T-helper 1 cell treated with Interleukin-12 subunit alpha and Interleukin-12 subunit beta and Interleukin-4 antibody, amounts not matched to agents 30 ng/mL and 1 ng/mL, for 36 hours (primary cell): ENCODE data around the gene CRY2. TPM values are rescaled to one million over a fixed set of nuclear protein-coding genes. Genes with fewer than 3 reads are reported as not detected.

Experiments used
- intact Hi-C: fragments of 100-400 bp; cut with micrococcal nuclease; formaldehyde crosslinking; loops from one replicate; pipeline ENCODE4 v1.15.1; 2024
- total RNA-seq: library from RNA; stranded (reverse); gene quantifications from 2 replicates; pipeline ENCODE4 v1.2.3, GENCODE V29; 2022

Gene CRY2
- total RNA-seq, 1 donor from 2014 or later: 27.9 TPM

DNA sequence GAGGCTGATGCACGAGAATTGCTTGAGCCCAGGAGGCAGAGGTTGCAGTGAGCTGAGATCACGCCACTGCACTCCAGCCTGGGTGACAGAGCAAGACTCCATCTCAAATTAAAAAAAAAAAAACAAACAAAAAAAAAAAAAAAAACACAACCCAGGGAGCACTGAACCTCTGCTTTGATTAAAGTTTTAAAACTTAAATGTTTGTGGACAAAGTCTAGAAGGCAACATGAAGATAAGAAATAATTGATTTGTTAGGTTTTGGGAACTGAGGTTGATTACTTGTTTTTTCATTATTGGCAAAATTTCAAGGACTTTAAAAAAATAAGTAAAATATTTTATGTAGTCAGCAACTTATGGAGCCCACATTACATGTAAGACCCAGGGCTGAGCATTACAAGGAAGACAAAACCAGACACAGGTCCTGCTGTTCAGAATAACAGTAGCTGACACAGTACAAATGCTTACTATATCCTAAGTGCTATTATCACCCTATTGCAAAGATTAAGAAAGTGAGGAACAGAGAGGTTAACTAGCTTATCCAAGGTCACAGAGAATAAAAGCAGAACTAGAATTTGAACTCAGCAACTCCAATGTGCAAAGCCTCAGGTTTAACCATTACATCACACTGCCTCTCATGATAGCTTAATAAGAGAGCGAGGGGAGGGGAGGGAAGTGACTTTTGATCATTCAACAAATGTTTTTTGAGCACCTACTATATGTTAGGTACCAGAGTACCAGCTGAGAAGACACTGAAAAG is 2.3 kb upstream of the CRY2 start:
- intact Hi-C loops: loop anchor here (5.0 to 10.0 kb wide), 4 partner anchors 502 to 1797 kb away; partner anchors contain the start of genes AMBRA1, CD82, DGKZ and MTCH2

DNA sequence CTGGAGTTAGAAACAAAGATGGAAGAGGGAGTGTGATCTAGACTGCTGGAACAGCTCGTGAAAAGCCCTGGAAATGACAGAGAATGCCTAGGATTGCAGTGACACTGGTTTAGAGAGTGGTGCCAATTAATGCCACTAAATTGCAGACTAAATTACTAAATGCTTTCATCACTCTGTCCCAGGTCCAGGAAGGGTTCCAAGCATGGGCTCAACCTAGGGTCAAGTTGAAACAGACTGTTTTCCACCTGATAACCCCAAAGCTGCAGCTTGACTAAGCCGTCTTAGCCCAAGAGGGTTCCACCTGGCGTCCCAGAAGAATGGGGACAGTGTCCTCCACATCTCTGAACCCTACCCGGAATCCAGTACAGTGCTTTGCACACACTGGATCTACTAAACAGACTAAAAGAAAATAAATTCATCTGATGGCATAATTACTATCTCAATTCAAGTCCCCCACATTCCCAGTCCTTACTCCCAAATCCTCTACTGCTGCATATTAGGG is 1.1 kb upstream of the CRY2 start:
- intact Hi-C loops: loop anchor here (2.0 to 10.0 kb wide), 7 partner anchors 275 to 1796 kb away; partner anchors contain the start of genes AMBRA1, CD82, DGKZ and MTCH2

DNA sequence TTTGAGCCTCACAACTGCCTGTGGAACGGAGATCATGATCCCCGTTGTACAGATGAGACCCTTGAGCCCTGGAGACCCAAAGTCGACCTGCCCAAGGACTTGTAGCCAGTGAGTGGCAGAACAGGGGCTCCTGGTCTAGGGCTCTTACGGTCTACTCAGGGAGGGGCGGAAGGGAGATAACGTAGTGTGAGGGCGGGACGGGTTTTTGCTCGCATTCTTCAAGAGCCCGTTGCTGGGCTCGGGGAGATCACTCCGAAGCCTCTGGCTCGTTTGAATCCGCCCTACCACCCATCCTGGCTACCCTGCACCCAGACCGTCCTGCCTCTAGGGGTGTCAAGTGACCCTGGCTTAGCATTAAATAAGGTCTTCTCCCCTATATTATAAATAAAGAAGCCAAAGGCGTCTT is 639 bp downstream of the CRY2 start:
- intact Hi-C loops: loop anchor here (1.0 to 10.0 kb wide), 12 partner anchors 37 to 1794 kb away; partner anchors contain the start of genes AMBRA1, CD82, DGKZ and MAPK8IP1

DNA sequence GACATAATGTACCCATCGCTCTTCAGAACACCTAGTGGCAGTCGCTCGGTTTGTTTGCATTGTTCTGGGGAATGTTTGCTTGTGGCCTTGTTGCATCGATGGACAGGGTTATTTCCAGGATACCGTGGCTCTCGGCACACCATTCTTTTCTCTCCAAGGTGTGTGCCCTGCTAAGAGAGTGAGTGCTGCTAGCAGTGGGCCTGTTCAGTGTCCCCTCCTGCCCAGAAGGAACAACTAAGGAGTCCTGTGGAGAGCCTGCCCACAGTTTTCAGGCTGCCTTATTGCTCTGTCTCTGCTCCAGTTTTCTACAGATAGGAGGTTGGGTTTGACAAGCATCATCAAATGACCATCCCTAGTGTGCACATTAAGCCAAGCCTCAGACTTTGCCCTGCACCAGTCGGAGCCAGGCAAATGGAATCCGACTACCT is 1.4 kb downstream of the CRY2 start:
- intact Hi-C loops: loop anchor here (5.0 to 10.0 kb wide), 4 partner anchors 499 to 1794 kb away; partner anchors contain the start of genes AMBRA1, CD82, DGKZ and MTCH2

DNA sequence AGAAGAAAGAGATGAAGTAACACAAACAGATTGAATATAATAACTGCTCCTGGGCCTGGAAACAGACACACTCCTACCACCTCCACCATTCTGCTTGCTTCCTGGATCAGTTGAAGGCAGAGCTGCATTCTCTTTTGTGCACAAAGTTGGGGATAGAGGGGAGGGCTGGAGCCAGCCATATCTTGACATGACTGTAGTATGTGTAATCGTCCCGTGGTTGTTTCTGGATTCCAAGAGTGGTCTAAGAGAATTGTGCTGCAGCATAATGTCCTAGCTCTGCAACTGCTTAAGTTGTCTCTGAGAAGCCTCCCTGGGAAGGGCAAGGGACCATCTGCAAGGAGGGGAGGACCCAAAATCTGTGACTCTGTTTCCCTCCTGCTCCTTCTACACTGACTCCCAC is 3.2 kb downstream of the CRY2 start:
- intact Hi-C loops: no loop called here

DNA sequence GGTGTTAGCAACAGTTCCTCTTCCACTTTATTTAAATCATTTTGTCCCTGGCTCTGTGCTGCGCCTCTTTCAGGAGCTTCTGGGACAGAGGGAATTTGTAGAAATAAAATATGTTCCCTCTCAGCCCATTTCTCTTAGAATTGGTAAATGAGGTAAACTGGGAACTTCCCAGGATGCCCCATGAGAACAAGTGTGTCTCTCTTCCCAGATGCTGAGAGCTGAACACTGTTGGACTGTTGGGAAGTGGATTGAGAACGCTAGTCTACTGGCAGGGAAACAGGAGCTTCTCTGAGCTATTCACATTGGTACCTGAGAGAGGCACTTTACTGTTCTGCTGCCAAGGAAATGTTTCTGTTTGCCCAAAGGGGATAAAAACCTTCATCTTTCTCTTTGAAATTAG is 4.0 kb downstream of the CRY2 start:
- intact Hi-C loops: no loop called here

DNA sequence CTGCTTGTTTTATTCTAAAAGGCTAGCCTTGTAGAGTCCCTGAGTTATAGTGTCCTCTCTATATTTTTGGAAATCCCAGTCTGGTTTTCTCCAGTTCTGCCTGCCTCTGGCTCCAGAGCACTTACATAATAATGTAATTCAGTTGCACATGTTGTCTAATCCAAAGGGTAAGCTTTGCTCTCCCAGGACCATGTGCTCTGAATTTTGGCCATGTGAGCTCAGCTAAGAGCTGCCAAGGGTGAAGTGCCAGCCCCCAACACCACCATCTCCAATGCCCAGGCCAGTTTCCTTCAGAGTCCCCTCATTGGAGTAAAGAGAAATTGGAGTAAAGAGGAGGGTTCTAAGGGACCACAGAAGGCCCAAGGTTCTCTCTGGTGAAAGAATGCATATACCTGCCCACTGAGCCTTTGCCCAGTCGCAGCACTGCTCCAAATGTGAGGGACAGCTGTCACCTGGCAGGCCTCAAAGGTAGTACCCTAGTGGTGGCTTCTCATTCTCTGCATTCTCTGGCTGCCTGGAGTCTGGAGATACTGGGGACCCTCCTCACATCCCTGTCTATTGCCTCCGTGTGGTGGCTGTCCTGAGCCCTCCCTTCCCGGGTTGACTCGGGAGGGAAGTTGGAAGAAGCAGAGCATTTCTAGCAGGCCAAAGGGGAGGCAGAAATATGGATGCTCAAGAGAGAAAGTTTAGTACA is 4.9 kb downstream of the CRY2 start:
- intact Hi-C loops: no loop called here

DNA sequence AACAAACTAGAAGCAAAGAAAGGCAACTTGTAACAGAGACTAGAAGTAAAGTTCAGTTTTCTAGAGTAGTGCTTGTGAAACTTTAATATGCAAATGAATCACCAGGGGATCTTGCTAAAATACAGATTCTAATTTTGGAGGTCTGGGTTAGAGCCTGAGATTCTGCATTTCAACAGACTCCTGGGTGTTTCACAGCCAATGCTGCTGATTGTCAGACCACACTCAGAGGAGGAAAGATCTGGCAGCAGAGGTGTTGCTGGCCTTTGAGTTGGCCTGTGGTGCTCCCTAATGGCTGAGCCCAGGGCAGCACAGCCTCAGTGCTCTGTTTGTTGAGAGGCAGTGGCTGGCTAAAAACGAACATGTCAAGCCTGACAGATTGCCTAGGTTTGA is 5.4 kb downstream of the CRY2 start:
- intact Hi-C loops: no loop called here

DNA sequence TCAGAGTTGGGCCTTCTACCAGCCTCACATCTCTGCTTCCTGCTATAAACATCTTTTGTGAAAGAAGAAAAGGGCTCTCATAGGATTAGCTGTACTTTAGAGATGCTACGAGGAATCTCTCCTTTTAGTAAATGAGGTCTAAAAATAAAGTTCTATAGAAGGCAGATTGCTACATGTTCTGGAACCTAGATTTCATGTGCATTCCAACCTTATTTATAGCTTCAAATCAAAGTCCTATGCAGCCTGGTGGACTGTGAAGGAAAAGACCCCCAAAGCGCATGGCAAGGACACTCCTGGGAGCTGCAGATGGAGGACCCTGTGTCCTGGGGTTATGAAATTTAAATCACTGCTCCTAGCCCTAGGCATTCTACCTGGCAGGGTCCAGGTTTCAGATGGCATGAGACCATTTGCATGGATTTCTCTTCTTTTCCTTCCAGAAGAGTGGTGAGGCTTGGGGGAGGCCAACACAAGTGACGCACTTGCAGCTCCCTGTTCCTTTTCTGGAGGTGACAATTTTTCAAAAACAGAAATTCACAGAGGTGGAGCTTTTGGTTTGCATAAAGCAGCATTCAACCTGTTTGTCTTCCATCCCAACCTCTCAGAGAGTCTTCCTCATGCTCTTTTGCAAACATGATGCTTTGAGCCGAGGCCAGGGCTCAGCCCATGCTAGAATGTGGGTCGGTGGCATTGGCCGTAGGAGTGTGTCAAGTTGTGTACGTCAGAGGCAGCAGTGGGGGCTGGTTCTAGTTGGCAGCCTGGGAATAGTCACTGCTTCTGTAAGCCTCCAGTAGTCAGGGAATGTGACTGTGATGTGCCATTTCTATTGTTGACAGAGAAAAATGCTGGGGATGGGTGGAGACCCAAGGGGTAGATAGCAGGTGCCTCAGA is 6.3 kb downstream of the CRY2 start:
- intact Hi-C loops: no loop called here

DNA sequence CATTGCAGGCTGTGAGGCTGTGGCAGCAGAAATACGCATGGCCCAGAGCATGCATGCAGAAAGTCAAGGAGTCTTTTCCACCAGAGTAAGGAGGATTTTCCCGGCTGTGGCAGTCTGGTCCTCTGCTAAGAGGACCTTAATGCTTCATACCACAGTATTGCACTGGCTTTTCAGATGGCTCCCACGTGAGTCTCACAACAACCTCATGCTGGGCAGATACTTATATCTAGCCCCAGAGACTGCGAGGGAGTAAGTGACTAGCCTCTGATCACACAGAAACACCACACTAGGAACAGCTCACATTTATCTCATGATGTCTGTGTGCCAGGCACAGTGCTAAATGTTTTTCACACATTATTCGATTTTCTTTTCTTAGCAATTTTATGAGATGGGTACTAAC is 8.0 kb downstream of the CRY2 start:
- intact Hi-C loops: no loop called here

DNA sequence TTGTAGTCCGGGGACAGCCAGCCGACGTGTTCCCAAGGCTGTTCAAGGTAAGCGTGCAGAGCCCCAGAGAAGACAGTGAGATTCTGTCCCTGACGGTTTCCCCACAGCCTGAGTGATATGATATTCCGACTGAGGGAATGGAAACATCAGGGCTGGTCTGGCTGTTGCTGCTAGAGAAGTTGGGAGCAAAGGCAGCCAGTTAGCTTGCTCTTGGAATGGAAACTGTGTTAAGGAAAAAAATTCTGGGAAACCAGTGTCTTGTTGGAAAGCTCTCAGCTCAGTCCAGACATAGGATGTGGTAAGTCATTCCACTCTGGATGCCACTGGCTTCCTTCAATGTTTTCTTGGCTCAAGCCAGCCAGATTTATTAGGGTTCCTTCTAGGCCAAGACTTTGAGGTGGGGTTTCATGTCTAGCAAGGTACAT is 8.8 kb downstream of the CRY2 start:
- intact Hi-C loops: no loop called here

DNA sequence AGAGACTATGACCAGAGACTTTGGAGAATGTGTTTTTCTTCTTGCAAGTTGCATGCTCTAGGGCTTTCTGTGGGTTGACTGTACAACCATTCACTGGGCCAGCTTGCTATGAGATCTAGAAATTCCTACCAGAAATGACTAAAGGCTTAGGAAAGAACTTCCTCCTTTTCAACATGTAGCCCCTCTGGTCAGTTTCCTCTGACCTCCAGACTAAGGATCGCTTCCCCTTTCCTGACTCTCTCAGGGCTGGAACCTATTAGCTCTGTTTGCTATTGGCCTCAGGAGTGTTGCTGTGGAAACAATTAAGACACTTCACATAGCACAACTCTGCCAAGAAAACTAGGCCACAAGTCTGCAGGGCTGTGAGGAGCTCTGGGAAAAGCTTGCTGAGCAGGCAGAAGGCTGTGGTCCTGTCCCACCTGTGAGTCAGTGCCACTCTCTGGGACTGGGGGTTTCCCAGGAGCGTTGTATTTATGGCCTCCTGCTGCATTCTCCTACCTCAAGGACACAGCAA is 10.7 kb downstream of the CRY2 start:
- intact Hi-C loops: no loop called here

DNA sequence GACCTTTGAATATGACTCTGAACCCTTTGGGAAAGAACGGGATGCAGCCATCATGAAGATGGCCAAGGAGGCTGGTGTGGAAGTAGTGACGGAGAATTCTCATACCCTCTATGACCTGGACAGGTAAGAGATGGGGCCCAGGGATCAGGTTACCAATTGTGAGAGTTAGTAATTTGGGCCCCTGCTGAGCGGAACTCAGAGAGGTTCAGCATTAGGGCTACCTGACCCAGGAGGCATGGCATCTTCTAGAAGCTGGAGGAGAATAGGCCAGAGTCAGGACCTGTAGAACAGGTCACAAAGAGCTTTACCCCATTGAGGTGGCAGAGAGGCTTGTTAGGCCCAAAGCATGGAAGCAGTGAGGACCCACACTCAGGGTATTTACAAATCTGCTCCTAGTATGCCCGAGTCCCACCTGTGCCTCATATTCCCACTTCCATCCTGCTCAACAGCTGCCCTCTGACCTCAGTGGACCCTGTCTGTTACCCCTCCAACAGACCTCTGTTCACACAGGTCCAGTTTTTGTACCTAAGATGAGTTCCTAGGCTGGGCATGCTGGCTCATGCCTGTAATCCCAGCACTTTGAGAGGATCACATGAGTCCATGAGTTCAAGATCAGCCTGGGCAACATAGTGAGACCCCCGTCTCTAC is 11.6 kb downstream of the CRY2 start:
- intact Hi-C loops: no loop called here

DNA sequence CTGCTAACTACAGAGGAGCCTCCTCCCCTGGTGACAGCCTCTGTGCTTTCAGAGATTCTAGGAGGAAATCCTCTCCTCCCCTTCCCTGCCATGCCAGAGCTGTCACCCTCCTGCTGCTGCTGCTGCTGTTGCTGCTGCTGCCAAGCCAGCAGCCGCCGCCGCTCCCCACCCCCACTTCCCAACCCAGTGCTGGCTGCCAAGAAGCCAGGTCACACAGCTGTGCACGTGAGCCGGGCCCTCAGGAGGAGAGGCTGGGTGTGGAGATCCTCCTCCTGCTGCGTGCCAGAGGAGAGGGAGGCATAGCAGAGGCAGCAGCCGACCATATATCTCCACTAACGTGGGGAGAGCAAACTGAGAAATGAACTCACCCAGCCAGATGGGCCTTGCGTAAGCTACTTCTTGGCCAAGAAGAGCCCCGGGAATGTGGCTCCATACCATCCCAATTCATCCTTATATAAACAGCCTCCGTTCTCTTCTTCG is 12.4 kb downstream of the CRY2 start:
- intact Hi-C loops: no loop called here

DNA sequence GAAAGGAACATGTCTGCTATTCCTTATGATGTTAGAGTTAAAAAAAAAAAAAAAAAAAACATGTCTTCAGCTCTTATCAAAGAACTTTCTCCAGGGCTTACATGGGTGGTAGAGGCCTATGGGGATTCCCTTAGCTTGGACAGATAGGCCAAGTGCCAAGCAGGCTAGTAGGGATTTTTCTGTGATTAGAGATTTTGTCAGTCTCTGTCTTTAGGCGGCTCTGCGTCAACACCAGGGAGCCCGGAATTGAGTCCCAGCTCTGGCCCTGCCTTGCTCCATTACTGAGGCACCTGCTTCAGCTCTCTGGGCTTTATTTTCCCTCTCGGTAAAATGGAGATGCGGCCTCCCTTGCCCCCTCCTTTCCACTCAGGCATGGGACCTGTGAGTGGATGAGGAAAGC is 13.1 kb downstream of the CRY2 start:
- intact Hi-C loops: no loop called here

DNA sequence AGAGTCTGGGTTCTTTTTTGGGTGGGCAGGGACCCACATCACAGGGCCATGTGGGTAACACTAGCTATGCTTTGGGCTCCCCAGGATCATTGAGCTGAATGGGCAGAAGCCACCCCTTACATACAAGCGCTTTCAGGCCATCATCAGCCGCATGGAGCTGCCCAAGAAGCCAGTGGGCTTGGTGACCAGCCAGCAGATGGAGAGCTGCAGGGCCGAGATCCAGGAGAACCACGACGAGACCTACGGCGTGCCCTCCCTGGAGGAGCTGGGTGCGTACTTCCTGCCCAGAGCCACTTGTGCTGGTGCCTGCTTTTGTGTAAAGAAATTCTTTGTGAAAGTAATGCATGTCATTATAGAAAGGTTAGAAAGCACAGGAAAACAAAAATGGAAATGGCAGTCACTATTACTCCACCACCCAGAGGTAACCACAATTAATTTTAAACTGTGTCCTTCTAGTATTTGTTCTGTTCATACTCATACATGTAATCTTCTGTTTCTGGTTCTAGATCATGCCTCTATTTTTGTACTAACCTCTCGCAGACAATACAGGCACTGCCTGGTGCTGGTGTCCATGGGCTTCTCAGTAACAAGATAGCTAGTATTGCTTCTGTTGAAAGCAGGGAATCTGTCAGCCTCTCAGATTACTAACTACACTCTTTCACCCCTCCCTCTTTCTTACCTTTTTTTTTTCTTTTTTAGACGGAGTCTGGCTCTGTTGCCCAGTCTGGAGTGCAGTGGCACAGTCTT is 13.7 kb downstream of the CRY2 start:
- intact Hi-C loops: no loop called here

DNA sequence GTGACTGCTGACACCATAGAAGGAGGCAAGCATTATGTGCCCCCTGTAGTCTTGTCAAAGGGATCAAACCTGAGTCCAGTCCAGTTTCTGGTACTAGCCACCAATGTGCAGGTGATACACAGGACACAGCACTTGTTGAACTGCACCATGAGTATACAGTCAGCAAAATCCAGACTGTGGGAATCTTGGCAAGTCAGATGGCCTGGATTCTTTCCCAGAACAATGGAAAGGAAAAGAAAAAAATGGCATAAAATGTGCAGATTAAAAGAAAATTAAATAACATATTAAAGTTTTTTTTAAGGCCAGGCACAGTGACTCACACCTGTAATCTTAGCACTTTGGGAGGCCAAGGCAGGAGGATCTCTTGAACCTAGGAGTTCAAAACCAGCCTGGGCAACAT is 16.8 kb downstream of the CRY2 start:
- intact Hi-C loops: no loop called here

DNA sequence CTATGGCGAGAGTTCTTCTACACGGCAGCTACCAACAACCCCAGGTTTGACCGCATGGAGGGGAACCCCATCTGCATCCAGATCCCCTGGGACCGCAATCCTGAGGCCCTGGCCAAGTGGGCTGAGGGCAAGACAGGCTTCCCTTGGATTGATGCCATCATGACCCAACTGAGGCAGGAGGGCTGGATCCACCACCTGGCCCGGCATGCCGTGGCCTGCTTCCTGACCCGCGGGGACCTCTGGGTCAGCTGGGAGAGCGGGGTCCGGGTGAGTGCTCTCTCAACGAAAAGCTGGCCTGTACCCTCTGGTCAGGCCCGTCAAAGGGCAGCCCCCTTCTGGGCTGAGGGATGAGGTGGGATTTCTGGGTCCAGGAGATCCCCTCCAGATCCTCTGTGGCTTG is 22.3 kb downstream of the CRY2 start:
- intact Hi-C loops: no loop called here

DNA sequence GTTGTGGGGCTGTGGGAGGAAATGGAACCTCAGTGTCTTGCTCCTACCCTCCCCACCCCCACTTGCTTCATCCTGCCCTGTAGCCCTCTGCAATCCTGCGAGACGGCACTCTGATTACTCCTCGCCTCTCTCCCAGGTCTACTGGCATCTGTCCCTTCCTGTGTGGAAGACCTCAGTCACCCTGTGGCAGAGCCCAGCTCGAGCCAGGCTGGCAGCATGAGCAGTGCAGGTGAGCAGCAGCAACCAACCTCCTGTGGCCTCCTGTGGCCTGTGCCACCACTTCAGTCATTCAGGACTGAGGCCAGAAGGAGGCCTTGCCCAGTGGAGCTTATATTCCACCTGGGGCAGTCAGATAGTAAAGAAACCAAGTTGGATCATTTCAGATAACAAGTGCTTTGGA is 23.4 kb downstream of the CRY2 start:
- intact Hi-C loops: no loop called here

DNA sequence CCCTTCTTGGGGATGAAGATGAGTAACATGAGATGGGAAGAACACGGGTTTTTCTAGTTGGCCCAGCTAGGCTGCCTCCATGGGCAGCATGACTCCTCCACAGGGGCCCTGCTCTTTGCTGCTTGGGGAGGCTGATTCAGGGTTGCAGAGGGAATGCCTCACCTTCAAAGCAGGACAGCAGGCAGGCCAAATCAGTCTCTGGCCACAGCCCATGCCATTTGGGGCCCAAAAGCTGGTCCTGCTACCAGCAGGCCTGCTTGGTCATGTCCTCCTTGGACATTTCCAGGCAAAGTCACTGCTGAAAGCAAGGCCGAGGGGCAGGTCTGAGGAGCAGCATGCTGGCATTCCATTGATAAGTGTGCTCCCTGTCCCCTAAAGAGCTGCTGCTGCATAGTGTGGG is 24.4 kb downstream of the CRY2 start:
- intact Hi-C loops: loop anchor here (1.0 kb wide), 1 partner anchor 135 kb away; no protein-coding TSS in a partner anchor
